ENCODE data around the gene BCL11A.

The BCL11A gene

DNA sequence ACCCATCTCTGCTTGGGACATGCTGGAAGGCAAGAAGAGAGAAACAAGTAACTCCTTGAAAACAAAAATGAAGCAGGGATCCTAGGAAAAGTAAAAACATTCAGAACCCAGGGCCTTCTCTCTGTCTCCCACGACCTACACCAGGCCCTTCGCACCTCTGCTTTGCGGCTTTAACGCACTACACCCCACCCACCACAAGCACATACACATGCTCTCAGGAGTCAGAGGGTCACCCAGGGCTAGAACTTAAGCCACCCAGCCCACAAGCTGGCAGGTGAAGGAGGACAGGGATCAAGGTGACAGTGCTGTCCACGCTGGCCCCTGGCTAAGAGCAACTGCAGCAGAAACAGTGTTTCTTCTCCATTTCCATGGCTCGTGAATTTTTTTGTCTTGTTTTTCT lies 72.2 kb downstream of the BCL11A start:
- Histone ChIP-seq H3K4me2 (ENCODE audit: low read length, poor library complexity, severe bottlenecking) (no peak overlapping the region), H3K27ac (ENCODE audit: low read length, poor library complexity, severe bottlenecking) (no peak overlapping the region), H4K8ac (ENCODE audit: low read length) (no peak overlapping the region), H3K4ac (ENCODE audit: low read depth in 1 of 2, low read length in 2 of 2) (no peak overlapping the region), H2AFZ (ENCODE audit: low read depth, low read length) (no peak overlapping the region), H4K91ac (ENCODE audit: low read length) (no peak overlapping the region), H3K9me3 (ENCODE audit: control insufficient read depth, low read length) (no peaks in the 10 kb centered on the region), H3K9ac (ENCODE audit: low read length) (no peak overlapping the region), H3K14ac (ENCODE audit: low read length in 2 of 2) (no peak overlapping the region), H3K79me1 (replicated peaks; ENCODE audit: low read length, poor library complexity, severe bottlenecking) (peaks cover 31% of the 10 kb centered on the region), H3K4me1 (ENCODE audit: control insufficient read depth, insufficient read depth, low read depth, low read length) (peaks cover 26% of the 10 kb centered on the region), H3K23ac (ENCODE audit: low read length in 2 of 2) (no peak overlapping the region), H2BK120ac (ENCODE audit: low read depth, low read length) (no peak overlapping the region), H3K4me3 (ENCODE audit: insufficient read depth in 1 of 2, low read depth in 1 of 2, low read length in 2 of 2) (no peak overlapping the region), H3K36me3 (ENCODE audit: control insufficient read depth in 1 of 2, insufficient read depth in 2 of 2, low read depth in 1 of 2, low read length in 2 of 2) (peaks cover 0 to 5% of the 10 kb centered on the region in 2 experiments), H2AK5ac (ENCODE audit: low read length, severe bottlenecking) (peak overlapping the region; percentile 29), H2BK15ac (ENCODE audit: low read depth, poor library complexity, severe bottlenecking) (no peak overlapping the region), H3K27me3 (ENCODE audit: control insufficient read depth in 1 of 2, insufficient read depth in 1 of 2, low read length in 2 of 2) (no peaks in the 10 kb centered on the region), H2BK5ac (ENCODE audit: low read depth, low read length, poor library complexity, severe bottlenecking) (no peak overlapping the region), H3K18ac (ENCODE audit: low read depth in 1 of 2, low read length in 2 of 2) (no peak overlapping the region), H2BK12ac (ENCODE audit: low read length in 2 of 2) (no peak overlapping the region)
- 79% methylated on average over 6 of the region's 6 CpGs for WGBS
- no peak for DNase-seq

DNA sequence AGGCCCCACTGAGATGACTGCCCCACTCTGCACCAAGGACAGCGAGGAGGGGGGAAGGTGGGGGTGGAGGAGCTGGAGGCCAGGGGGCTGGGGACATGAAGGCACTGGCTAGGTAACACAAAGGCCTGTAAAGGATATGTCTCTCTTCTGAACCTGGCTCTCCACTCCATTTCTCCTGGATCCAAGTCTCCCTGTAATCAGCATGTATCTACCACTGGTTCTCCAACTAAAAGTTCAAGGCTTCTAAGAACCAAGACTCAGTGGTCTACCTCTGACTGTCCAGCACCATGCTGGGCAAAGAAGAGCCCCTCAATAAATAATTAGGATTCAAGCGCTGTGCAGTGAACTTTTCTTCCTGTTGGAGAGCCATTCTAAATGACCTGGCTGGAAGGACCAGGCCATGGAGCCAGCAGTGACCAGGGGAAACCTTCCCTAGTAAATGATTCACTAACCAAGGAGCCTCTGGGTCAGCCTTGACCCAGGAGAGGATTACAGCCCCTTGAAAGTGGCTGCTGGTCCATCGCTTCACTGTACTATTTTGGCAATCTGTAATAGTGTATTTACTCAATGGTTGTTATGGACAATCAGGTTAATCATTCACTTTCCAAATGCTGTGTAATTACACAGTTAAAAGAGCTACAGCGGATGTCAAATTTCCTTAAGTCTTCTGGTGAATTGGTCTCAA lies 73.2 kb downstream of the BCL11A start:
- Histone ChIP-seq H2BK5ac (ENCODE audit: low read depth, low read length, poor library complexity, severe bottlenecking) (no peak overlapping the region), H3K79me1 (replicated peaks; ENCODE audit: low read length, poor library complexity, severe bottlenecking) (peaks cover 32% of the 10 kb centered on the region), H2BK12ac (ENCODE audit: low read length in 2 of 2) (no peak overlapping the region), H3K9me3 (ENCODE audit: control insufficient read depth, low read length) (no peaks in the 10 kb centered on the region), H3K4ac (ENCODE audit: low read depth in 1 of 2, low read length in 2 of 2) (no peak overlapping the region), H3K4me2 (ENCODE audit: low read length, poor library complexity, severe bottlenecking) (no peak overlapping the region), H4K91ac (ENCODE audit: low read length) (no peak overlapping the region), H3K18ac (ENCODE audit: low read depth in 1 of 2, low read length in 2 of 2) (no peak overlapping the region), H2AK5ac (ENCODE audit: low read length, severe bottlenecking) (no peak overlapping the region), H3K9ac (ENCODE audit: low read length) (no peak overlapping the region), H3K27me3 (ENCODE audit: control insufficient read depth in 1 of 2, insufficient read depth in 1 of 2, low read length in 2 of 2) (no peaks in the 10 kb centered on the region), H3K36me3 (ENCODE audit: control insufficient read depth in 1 of 2, insufficient read depth in 2 of 2, low read depth in 1 of 2, low read length in 2 of 2) (peaks cover 0 to 5% of the 10 kb centered on the region in 2 experiments), H3K4me1 (ENCODE audit: control insufficient read depth, insufficient read depth, low read depth, low read length) (peaks cover 27% of the 10 kb centered on the region), H3K23ac (ENCODE audit: low read length in 2 of 2) (no peak overlapping the region), H4K8ac (ENCODE audit: low read length) (no peak overlapping the region), H2BK15ac (ENCODE audit: low read depth, poor library complexity, severe bottlenecking) (no peak overlapping the region), H3K4me3 (ENCODE audit: insufficient read depth in 1 of 2, low read depth in 1 of 2, low read length in 2 of 2) (no peak overlapping the region), H2AFZ (ENCODE audit: low read depth, low read length) (no peak overlapping the region), H3K27ac (ENCODE audit: low read length, poor library complexity, severe bottlenecking) (no peak overlapping the region), H2BK120ac (ENCODE audit: low read depth, low read length) (no peak overlapping the region), H3K14ac (ENCODE audit: low read length in 2 of 2) (no peak overlapping the region)
- DNase-seq: no peak
- WGBS: 92% methylated on average over 3 of the region's 4 CpGs

DNA sequence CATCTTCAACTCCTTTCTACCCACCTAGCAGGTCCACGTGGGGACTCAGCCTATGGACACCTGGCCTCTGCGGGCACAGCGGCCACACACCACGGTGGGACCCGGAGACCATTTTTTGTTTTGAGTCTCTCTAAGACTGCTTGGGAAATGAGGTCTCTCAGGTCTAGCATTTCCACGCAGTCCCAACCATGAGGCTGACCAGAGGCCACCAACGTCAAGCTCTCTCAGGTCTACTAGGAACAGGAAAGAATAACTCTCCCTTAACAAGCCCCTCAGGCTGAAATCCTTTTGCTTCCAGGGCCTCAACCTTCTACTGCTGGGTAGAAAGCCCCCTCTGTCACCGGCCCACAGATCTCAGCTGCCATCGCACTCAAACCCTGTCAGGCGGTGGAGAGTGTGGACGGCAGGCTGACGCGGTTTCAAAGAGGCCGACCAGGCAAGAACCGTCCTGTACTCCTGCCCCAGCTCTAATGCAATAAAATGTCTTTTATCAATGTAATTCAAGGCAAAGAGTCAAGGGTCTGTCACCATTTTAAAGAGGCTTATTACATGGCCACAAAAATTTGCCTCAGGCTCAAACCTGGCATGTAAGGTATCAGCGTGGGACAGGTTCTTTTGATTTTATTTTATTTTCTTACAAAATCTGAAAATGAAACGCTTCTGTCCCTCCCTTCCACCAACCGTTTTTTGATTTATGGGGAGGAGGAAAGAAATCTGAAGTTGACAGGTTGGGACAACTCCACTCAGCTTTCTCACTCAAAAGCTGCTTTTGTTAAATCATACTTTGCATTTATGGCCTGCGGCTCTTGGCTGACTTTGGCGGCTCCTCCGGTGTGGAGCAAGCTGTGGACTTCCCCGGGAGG lies 74.0 kb downstream of the BCL11A start:
- Histone ChIP-seq H2BK15ac (ENCODE audit: low read depth, poor library complexity, severe bottlenecking) (no peak overlapping the region), H3K4me2 (ENCODE audit: low read length, poor library complexity, severe bottlenecking) (no peak overlapping the region), H2AK5ac (ENCODE audit: low read length, severe bottlenecking) (no peak overlapping the region), H3K9ac (ENCODE audit: low read length) (no peak overlapping the region), H3K9me3 (ENCODE audit: control insufficient read depth, low read length) (no peaks in the 10 kb centered on the region), H2BK5ac (ENCODE audit: low read depth, low read length, poor library complexity, severe bottlenecking) (no peak overlapping the region), H3K23ac (ENCODE audit: low read length in 2 of 2) (no peak overlapping the region), H4K91ac (ENCODE audit: low read length) (no peak overlapping the region), H3K14ac (ENCODE audit: low read length in 2 of 2) (no peak overlapping the region), H3K4me3 (ENCODE audit: insufficient read depth in 1 of 2, low read depth in 1 of 2, low read length in 2 of 2) (no peak overlapping the region), H2AFZ (ENCODE audit: low read depth, low read length) (no peak overlapping the region), H3K18ac (ENCODE audit: low read depth in 1 of 2, low read length in 2 of 2) (no peak overlapping the region), H3K4ac (ENCODE audit: low read depth in 1 of 2, low read length in 2 of 2) (no peak overlapping the region), H3K79me1 (replicated peaks; ENCODE audit: low read length, poor library complexity, severe bottlenecking) (peaks cover 36% of the 10 kb centered on the region), H3K27ac (ENCODE audit: low read length, poor library complexity, severe bottlenecking) (no peak overlapping the region), H3K27me3 (ENCODE audit: control insufficient read depth in 1 of 2, insufficient read depth in 1 of 2, low read length in 2 of 2) (no peaks in the 10 kb centered on the region), H3K4me1 (ENCODE audit: control insufficient read depth, insufficient read depth, low read depth, low read length) (peaks cover 25% of the 10 kb centered on the region), H4K8ac (ENCODE audit: low read length) (no peak overlapping the region), H2BK120ac (ENCODE audit: low read depth, low read length) (no peak overlapping the region), H2BK12ac (ENCODE audit: low read length in 2 of 2) (no peak overlapping the region), H3K36me3 (ENCODE audit: control insufficient read depth in 1 of 2, insufficient read depth in 2 of 2, low read depth in 1 of 2, low read length in 2 of 2) (peaks cover 0 to 3% of the 10 kb centered on the region in 2 experiments)
- WGBS: 94% methylated on average over 19 of the region's 22 CpGs
- DNase-seq: no peak

DNA sequence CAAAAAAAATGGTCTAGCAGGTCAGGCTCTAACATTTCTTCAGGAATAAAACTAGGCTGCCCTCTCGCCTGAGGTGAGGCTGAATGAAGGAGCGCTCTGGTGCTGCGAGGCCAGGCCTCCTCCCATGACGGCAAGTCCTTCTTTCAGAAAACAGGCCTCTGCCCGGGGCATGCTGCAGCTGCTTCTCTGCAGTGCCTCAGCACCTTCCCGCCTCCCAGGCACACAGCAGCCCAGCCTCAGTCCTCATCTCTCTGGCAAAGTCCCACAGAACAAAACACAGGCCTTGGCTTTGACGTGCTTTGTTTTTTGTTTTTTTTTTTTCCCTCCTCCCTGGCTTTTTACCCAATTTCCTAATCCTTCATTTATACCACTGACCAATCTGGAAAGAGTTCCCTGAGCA lies 74.8 kb downstream of the BCL11A start:
- no peak overlapping the region for H3K23ac ChIP-seq (ENCODE audit: low read length in 2 of 2)
- H2BK15ac ChIP-seq (ENCODE audit: low read depth, poor library complexity, severe bottlenecking): no peak overlapping the region
- H2AFZ ChIP-seq (ENCODE audit: low read depth, low read length): no peak overlapping the region
- peaks cover 36% of the 10 kb centered on the region for H3K79me1 ChIP-seq (replicated peaks; ENCODE audit: low read length, poor library complexity, severe bottlenecking)
- H3K4me3 ChIP-seq (ENCODE audit: insufficient read depth in 1 of 2, low read depth in 1 of 2, low read length in 2 of 2): no peak overlapping the region
- H3K9ac ChIP-seq (ENCODE audit: low read length): no peak overlapping the region
- no peak for DNase-seq
- peaks cover 22% of the 10 kb centered on the region for H3K4me1 ChIP-seq (ENCODE audit: control insufficient read depth, insufficient read depth, low read depth, low read length)
- H2AK5ac ChIP-seq (ENCODE audit: low read length, severe bottlenecking): no peak overlapping the region
- H3K36me3 ChIP-seq (ENCODE audit: control insufficient read depth in 1 of 2, insufficient read depth in 2 of 2, low read depth in 1 of 2, low read length in 2 of 2): peaks cover 0 to 3% of the 10 kb centered on the region in 2 experiments
- H2BK120ac ChIP-seq (ENCODE audit: low read depth, low read length): no peak overlapping the region
- H3K4me2 ChIP-seq (ENCODE audit: low read length, poor library complexity, severe bottlenecking): no peak overlapping the region
- H2BK12ac ChIP-seq (ENCODE audit: low read length in 2 of 2): no peak overlapping the region
- H4K8ac ChIP-seq (ENCODE audit: low read length): no peak overlapping the region
- H3K27me3 ChIP-seq (ENCODE audit: control insufficient read depth in 1 of 2, insufficient read depth in 1 of 2, low read length in 2 of 2): no peaks in the 10 kb centered on the region
- no peak overlapping the region for H3K14ac ChIP-seq (ENCODE audit: low read length in 2 of 2)
- H3K4ac ChIP-seq (ENCODE audit: low read depth in 1 of 2, low read length in 2 of 2): no peak overlapping the region
- H3K18ac ChIP-seq (ENCODE audit: low read depth in 1 of 2, low read length in 2 of 2): no peak overlapping the region
- 87% methylated on average over 7 of the region's 7 CpGs for WGBS
- H2BK5ac ChIP-seq (ENCODE audit: low read depth, low read length, poor library complexity, severe bottlenecking): no peak overlapping the region
- no peak overlapping the region for H4K91ac ChIP-seq (ENCODE audit: low read length)
- H3K9me3 ChIP-seq (ENCODE audit: control insufficient read depth, low read length): no peaks in the 10 kb centered on the region
- H3K27ac ChIP-seq (ENCODE audit: low read length, poor library complexity, severe bottlenecking): no peak overlapping the region

Measured in mesenchymal stem cell (in vitro differentiated cells and primary cell).